CD4-positive, alpha-beta T cell treated with Interferon gamma for 1 hour (primary cell): ENCODE results near the gene MT1F.

ENCODE experiments used
- DNase-seq: peaks from one replicate; pipeline ENCODE4 v3.0.0-alpha.2; 2020

Gene MT1F

DNA sequence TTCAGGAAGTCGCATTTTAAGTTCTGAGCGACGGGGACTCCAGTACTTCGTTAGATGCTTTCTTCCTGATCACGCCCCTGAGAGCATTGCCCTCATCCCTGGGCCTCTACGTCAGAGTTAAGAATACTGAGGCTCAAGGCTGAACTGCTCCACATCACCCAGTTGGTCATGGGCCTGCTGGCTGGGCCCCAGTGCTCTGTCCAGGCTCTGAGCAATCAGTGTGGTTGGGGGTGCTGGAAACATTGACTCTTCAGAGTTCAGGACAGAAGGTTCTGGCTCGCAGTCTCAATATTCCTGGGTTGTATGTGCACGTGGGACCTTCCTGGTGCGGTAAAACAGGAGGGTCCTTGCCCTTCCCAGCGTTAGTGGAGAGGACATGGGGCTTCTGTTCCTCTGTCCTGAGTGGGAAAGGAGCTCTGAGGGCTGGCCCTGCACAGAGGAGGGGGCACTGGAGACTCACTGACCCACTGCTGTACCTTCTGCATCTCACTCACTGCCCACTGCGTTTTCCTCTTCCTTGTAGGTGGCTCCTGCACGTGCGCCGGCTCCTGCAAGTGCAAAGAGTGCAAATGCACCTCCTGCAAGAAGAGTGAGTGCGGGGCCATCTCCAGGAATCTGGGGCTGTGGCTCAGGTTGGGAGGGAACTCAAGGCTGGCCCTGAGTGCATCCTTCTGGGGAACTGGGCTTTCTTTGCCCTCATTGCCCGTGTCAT lies 31.7 kb upstream of the MT1F start:
- no peak for DNase-seq

DNA sequence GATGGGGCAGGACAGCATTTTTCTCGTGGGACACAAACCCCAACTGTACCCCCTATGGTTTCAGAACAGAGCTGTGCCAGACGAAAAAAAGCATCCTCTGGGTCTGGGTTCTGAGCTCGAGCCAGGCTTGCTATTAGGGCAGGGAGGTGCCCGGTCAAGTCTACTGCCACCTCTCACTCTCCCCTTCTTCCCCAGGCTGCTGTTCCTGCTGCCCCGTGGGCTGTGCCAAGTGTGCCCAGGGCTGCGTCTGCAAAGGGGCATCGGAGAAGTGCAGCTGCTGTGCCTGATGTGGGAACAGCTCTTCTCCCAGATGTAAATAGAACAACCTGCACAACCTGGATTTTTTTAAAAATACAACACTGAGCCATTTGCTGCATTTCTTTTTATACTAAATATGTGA lies 31.1 kb upstream of the MT1F start:
- DNase-seq, result no peak

DNA sequence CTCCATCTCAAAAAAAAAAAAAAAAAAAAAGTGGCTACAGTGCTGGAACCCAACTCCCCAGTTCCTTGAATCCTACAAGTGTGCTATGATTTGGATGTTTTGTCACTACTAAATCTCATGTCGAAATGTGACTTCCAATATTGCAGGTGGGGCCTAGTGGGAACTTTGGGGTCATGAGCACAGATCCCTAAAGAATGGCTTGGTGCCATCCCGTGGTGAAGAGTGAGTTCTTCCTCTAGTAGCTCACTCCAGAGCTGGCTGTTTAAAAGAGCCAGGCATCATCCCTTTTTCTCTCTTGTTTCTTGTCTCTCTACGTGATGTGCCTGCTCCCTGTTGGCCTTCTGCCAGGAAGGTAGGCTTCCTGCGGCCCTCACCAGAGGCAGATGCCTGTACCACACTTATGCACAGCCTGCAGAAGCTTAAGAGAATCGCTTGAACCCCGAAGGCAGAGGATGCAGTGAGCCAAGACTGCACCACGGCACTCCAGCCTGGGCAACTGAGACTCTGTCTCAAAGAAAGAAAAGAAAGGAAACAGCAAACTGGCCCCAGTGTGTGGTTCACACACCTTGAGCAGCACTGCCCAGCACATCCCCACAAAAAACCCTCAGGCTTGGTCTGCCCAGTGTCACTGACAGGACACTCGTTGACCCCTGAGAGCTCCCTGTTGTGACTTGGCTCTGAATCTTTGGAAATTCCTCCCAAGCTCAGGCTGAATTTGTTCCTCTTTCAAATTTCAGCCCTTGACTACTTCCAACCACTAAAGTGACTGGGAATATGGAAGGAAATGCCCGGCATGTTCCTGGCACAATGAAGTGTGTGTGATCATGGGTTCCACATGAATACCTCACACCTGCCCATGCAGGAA lies 29.0 kb upstream of the MT1F start:
- DNase-seq, result no peak

DNA sequence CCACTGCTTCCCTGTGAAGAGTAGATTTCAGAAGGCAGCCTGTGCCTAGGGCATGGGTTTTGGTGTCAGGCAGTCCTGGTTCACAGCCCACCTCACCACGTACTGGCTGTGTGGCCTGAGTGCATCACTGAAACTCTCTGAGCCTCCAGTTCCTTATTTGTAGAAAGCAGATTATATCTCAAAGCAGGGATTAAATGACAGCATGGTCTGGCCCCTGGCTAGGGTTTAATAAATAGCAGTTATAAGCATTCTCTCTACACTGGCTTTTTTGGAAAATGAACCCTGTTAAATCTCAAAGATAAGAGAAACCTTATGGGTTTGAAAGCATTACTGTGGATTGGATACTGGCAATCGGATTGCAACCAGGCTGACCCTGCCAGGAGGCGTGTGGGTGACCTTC lies 28.2 kb upstream of the MT1F start:
- no peak for DNase-seq

DNA sequence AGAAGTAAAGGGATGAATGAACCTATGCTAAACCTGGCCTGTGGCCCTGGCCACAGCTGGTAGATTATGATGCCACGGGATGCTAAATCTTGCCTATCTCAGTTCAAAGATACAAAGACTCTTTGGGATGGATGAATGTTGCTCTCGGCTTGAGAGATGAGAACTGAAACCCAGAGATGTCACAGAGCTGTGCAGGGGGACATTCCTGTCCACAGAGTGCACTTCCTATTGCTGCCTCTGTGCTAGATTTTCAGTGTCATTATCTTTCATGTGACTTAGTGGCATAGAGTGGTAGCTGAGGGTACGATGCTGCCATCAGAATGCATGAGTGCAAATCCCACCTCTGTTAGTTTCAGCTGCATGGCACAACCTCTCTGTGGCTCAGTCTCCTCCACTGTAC lies 27.6 kb upstream of the MT1F start:
- no peak for DNase-seq

DNA sequence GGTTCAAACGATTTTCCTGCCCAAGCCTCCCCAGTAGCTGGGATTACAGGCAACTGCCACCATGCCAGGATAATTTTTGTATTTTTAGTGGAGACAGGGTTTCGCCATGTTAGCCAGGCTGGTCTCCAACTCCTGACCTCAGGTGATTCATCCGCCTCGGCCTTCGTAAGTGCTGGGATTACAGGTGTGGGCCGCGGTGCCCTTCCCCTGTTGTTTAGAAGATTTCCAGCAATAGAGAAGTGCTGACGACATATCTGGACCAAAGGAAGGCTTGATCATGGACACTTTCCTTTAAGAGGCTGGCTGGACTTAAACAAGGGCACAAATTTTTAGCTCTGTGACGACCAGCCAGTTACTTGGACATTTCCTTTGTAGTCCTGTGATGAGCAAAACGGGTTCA lies 26.6 kb upstream of the MT1F start:
- no peak for DNase-seq

GRCh38 chr16:56631832-56632155 lies 26.0 kb upstream of the MT1F start:
- DNase-seq, result no peak

DNA sequence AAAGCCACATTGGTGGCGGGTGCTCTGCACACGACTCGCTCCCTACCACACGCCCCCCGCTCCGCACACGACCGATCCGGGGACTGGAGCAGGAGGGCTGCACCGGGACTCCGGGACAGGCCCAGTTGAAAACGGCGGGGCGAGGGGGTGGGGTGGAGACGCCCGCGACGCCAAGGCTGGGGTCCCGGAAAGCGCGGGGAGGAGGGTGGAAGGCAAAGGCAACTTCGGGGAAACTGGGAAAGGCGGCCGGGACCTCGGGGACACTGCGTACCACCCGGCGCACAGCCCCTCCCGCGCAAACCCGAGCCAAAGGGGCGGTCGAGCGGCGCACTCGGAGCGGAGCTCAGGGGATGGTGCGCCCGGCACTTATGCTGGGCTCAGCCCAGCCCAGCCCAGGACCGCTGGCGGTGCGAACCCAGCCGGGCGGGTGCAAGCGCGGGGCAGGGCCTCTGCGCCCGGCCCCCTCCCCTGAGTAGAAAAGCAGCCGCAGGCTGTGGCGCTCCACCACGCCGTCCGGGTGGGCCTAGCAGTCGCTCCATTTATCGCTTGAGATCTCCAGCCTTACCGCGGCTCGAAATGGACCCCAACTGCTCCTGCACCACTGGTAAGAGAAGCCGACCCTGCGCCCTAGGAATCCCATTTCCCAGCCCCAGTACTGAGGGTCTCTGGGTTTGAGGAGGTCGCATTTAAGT lies 25.5 kb upstream of the MT1F start, which contains the start of gene MT1M:
Gene MT1M (plus strand): TSS at position 504 of the 692 bp plus-strand sequence. CDS start 73 bp downstream, at position 577.
- DNase-seq, result no peak

- DNase-seq, result no peak
Measured at GRCh38 chr16:56632848-56633365, 24.9 kb upstream of the MT1F start.

DNA sequence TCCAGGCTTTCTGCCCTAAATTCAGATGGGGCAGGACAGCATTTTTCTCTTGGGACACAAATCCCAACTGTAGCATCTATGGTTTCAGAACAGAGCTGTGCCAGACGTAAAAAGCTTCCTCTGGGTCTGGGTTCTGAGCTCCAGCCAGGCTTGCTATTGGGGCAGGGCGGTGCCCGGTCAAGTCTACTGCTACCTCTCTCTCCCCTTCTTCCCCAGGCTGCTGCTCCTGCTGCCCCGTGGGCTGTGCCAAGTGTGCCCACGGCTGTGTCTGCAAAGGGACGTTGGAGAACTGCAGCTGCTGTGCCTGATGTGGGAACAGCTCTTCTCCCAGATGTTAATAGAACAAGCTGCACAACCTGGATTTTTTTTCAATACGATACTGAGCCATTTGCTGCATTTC lies 24.2 kb upstream of the MT1F start:
- no peak for DNase-seq

GRCh38 chr16:56634715-56635440 lies 22.9 kb upstream of the MT1F start:
- no peak for DNase-seq

GRCh38 chr16:56635441-56635967 lies 22.3 kb upstream of the MT1F start:
- DNase-seq, result no peak

DNA sequence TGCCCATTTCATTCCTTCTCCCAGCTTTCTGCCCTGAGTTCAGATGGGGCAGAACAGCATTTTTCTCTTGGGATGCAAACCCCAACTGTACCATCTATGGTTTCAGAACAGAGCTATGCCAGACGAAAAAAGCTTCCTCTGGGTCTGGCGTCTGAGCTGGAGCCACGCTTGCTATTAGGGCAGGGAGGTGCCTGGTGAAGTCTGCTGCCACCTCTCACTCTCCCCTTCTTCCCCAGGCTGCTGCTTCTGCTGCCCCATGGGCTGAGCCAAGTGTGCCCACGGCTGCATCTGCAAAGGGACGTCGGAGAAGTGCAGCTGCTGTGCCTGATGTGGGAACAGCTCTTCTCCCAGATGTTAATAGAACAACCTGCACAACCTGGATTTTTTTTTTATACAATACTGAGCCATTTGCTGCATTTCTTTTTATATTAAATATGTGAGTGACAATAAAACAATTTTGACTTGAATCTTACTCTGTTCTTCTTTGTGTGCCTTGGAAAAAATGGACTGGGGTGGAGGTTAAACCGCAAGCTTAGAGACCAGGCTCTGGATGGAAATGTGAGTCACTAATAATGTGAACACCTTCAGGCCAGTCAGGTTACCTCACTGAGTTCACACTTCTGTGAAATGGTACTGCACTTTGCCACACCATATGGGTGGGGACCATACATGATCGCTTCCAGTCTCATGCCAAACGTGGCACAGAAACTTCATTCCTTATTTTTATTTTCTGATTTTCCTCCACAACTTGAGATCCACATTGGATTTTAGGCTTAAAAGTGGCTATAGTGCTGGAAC lies 20.9 kb upstream of the MT1F start:
- no peak for DNase-seq

DNA sequence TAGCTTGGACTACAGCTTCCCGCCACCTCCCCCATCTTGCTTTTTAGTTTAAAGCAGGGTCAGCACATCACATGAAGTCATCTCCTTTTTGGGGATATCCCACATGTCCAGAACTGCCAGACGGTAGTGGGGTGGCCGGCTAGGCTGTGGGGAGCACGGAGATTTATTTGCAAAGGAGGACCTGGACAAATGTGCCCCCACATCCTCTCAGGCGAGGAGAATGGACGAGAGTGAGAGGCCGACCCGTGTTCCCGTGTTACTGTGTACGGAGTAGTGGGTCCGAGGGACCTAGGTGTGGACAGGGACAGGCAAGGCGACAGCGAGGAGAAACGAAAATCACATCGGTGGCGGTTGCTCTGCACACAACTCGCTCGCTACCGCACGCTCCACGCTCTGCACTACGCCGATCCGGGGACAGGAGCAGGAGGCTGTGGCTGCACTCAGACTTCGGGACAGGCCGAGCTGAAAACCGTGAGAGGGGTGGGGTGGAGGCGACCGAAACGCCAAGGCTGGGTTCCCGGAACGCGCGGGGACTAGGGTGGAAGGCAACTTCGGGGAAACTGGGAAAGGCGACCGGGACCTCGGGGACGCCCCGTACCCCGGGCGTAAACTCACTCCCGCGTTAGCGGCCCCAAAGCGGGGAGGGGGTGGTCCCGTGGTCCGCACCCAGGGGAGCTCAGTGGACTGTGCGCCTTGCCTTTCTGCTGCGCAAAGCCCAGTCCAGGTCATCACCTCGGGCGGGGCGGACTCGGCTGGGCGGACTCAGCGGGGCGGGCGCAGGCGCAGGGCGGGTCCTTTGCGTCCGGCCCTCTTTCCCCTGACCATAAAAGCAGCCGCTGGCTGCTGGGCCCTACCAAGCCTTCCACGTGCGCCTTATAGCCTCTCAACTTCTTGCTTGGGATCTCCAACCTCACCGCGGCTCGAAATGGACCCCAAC lies 19.7 kb upstream of the MT1F start, which contains the start of gene MT1A:
Gene MT1A (plus strand): TSS at position 853 of the 937 bp plus-strand sequence. CDS start 73 bp downstream, at position 926.
- no peak for DNase-seq

DNA sequence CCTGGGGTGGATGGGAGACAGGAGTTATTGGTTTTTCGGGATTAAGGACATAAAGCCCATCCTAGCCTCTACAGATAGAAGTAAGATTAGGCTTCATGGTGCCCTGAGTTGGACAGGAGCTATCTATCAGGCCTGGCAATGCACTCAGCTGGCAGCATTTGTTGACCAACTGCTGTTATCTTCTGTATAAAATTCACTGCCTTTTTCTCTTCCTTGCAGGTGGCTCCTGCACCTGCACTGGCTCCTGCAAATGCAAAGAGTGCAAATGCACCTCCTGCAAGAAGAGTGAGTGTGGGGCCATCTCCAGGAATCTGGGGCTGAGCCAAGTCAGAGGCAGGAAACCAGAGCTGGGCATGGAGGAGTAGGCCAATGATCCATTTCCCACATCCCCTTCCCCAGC lies 18.7 kb upstream of the MT1F start:
- DNase-seq, result no peak

DNA sequence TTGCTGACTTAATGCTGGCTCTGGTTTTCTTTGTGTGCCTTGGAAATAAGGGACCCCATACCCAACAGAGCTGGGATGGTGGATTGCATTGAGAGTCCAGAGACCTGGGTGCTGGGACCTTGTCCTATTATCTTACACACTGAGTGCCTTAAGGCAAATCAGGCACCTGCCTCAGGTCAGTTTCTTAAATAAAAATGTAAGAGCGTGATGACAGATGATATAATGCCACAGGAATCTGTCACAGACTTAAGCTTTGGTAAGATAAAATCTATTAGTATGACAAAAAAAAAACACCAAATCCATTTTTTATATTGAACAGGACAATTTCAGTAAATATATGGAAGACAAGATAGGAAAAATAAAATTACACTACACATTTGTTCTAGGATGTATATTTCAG lies 17.7 kb upstream of the MT1F start:
- no peak for DNase-seq

DNA sequence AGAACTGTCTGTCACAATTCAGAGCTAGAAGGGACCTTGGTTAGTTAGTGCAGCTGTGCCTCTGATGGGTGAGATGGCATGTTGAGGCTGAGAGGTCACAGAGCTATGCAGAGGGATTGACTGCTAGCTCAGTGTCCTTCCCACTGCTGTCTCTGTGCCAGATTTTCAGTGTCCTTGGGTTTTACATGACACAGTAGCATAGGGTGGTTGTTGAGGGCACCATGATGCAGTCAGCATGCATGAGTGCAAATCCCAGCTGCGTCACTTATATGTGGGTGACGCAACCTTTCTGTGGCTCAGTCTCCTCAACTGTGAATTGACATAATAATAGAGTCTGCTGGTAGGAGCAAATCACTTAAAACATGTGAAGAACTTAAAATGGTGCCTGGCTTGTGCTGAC lies 16.6 kb upstream of the MT1F start:
- DNase-seq, result no peak

- DNase-seq, result peak; percentile 74
Measured at GRCh38 chr16:56643080-56643778, 14.5 kb upstream of the MT1F start.

- no peak for DNase-seq
Measured at GRCh38 chr16:56643833-56644232, 13.9 kb upstream of the MT1F start.

DNA sequence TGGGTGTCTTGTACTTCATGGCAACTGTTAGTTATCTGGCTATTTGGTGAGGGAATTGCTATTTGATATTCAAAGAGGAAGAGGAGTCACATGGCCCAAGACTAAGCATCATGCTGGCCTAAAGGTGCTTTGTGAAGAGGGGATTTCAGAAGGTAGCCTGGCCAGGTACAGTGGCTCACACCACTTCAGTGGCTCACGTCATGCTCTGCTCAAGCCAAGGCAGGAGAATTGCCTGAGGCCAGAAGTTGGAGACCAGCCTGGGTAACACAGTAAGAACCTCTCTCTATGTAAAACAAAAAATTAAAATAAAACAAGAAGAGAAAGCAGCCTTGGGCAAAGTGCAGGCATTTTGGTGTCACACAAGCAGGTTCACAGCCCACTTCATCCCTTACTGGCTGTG lies 12.4 kb upstream of the MT1F start:
- no peak for DNase-seq
